GM12873 (cell line): ENCODE measurements around the gene RHBG.

Source experiments
- TF ChIP-seq, protein P1 (sequence below): IDR thresholded peaks from 2 replicates; pipeline ENCODE4 v1.5.1; 2012; ENCODE audit warnings: low read depth, mild to moderate bottlenecking, moderate library complexity, low read length, control low read depth; ENCODE audit not compliant: insufficient read depth; ENCODE audit errors: missing control alignments

RHBG gene

DNA sequence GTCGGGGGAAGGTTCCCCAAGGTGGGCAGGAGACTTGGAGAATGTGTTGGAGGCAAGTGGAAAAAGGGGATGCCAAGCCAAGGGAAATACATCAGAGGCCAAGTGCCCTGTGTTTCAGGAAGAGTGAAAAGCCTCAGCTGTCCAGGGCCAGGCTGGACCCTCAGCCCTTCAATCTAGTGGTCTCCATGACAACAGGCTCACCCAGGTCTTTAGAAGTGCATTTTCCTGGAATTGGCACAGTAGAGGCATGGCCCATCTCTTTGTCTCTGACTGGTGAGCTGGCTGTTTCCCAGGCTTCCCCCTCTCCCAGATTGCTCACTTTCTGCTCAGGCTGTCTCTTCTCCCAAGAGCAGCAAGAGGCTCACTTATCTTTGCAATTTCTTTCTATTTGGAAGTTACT lies 10.4 kb upstream of the RHBG start:
- TF ChIP-seq, protein P1, sequence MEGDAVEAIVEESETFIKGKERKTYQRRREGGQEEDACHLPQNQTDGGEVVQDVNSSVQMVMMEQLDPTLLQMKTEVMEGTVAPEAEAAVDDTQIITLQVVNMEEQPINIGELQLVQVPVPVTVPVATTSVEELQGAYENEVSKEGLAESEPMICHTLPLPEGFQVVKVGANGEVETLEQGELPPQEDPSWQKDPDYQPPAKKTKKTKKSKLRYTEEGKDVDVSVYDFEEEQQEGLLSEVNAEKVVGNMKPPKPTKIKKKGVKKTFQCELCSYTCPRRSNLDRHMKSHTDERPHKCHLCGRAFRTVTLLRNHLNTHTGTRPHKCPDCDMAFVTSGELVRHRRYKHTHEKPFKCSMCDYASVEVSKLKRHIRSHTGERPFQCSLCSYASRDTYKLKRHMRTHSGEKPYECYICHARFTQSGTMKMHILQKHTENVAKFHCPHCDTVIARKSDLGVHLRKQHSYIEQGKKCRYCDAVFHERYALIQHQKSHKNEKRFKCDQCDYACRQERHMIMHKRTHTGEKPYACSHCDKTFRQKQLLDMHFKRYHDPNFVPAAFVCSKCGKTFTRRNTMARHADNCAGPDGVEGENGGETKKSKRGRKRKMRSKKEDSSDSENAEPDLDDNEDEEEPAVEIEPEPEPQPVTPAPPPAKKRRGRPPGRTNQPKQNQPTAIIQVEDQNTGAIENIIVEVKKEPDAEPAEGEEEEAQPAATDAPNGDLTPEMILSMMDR = no peak

GRCh38 chr1:156359249-156359648 lies 9.8 kb upstream of the RHBG start:
- TF ChIP-seq, protein P1 = no peak

DNA sequence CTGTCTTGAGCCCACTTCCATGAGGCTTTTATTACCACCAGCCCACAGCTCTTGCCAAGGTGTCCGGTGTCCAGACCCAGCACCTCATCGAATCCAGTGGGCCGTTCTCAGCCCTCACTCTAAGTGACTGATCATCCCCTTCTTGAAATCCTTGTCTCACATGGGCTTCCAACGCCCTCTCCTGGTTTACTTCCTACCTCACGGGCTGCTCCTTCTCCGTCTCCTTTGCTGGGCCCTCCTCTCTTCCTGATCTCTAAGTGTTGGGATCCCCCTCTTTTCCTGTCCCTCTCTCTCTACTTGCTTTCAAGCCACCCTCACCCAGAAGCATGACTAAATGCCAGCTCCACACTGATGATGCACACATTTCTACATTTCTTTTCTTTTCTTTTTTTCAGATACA lies 9.0 kb upstream of the RHBG start:
- TF ChIP-seq, protein P1 = peak; percentile 30

GRCh38 chr1:156360534-156360933 lies 8.5 kb upstream of the RHBG start:
- TF ChIP-seq, protein P1 = no peak

GRCh38 chr1:156365754-156366153 lies 3.3 kb upstream of the RHBG start:
- TF ChIP-seq, protein P1 = no peak

DNA sequence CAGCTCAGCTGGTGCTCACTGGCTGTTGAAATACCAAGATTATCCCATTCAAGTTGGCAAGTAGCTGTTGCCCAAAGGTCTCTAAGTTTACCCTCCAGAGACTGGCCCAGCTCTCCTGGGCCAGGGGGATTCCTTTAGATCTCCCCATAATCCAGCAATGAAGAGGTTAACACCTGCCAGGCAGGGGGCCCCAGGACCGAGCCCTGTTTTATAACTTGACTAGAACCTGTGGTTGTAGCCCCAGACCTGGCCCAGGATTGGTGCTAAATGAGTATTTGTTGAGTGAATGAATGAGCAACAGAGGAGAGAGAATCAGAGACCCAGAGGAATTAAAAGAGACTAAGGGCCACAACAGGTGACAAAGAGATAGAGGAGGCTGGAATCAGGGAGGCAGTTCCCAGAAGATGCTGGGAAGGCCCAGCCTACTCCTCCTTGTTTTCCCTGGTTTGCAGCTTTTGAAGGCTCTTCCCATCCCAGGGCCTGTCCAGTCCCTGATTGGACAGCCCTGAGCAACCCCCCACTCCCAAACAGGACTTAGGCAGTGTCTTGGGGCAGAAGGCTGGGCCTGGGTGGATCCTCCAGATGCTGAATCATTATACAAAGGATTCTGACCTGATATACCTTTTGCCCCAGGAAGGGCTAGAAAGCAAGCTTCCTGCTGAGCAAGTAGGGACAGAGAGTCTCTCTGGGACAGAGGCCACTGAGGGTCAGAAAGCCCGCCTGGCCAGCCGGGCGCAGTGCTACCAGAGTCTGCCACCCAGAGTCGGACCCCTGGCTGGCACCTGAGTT lies 2.4 kb upstream of the RHBG start:
- TF ChIP-seq, protein P1 = no peak

DNA sequence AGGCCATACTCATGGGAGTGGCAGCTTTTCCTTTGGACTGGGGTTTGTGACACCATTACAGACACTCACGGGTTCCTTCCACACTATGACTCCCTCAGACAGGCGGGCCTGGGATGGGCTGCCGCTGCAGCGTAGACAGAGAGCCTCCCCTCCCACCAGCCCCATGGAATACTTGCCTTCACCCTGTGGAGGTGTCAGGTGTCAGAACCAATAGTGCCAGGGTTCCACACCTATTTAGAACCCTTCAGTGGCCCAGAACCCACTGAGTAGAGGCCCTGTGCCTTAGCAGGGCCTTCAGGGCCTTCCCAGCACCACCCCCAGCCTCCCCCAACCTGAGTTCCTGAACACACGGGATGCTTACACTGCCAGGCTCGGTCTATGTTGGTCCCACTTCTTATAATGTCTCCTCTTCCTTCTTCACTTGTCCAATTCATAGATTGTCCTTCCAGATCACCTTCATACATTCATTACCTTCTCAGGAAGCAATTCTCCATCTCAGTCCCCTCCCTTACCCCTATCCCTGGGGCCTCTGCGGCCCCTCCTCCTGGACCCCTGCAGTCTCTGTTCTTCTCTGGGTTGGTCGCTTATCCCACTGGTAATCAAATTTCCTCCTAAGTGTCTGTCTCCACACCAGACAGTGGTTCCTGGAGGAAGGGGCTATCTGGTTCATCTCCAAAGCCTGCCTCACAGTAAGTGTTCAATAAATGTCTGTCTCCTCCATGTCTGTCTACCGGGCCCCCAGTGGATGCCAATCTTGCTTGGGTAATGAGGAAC lies 1.4 kb upstream of the RHBG start:
- TF ChIP-seq, protein P1 = no peak
